Muscle of arm (tissue), 12 donors: Measurements from ENCODE around the gene PTCH1. TPM values are rescaled to one million over a fixed set of nuclear protein-coding genes. Genes with fewer than 3 reads are reported as not detected.

ENCODE experiments used
- DNase-seq: peaks from one replicate; pipeline ENCODE4 v3.0.0-alpha.2; 2013
- polyA plus RNA-seq, 12 donors: library from polyadenylated mRNA; unstranded; fragments of 120-200 nt; gene quantifications; one replicate each; pipeline ENCODE4 v1.2.1, GENCODE V29; 2013; ENCODE audit not compliant: insufficient read length in 12 of 12

The PTCH1 gene
- polyA plus RNA-seq, 12 donors = 5.2 to 141 (median 8.8) TPM; not detected in 1

DNA sequence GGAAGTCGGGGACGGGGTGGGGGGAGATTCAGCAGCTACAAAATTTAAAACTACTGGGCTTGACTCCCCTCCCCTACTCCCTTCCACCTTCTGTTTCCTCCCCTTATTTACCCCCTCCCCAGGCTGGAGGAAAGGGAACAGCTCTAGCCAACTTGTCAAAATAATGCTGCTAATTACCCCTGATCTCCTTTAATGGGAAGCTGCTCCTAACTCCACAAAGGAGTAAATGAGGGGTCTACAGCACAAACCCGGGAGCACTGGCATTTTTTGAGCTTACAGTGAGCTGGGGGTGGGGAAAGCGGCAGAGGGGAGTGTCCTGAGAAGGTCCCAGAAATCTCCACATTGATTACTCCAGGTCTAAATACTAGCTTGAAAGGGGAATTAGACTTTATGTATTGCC is 3.1 kb downstream of the PTCH1 start:
- no peak for DNase-seq

DNA sequence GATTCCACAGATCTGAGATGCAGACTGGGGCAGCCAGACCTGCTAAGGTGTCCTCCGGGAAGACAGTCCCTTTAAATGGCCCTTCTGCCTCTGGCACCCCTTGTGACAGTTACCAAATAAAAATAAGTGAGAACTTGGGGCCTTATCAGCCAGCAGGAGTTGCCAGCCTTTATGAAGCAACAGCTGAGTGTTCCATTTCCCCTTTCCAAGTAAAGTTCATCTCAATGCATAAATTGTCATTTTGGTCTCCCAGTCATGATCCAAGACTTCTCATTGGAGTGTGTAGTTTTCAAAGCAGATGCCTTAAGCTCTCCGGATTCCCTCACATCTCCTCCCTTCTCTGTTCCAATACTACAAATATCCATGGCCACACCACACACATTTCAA is 4.1 kb downstream of the PTCH1 start:
- DNase-seq = no peak

DNA sequence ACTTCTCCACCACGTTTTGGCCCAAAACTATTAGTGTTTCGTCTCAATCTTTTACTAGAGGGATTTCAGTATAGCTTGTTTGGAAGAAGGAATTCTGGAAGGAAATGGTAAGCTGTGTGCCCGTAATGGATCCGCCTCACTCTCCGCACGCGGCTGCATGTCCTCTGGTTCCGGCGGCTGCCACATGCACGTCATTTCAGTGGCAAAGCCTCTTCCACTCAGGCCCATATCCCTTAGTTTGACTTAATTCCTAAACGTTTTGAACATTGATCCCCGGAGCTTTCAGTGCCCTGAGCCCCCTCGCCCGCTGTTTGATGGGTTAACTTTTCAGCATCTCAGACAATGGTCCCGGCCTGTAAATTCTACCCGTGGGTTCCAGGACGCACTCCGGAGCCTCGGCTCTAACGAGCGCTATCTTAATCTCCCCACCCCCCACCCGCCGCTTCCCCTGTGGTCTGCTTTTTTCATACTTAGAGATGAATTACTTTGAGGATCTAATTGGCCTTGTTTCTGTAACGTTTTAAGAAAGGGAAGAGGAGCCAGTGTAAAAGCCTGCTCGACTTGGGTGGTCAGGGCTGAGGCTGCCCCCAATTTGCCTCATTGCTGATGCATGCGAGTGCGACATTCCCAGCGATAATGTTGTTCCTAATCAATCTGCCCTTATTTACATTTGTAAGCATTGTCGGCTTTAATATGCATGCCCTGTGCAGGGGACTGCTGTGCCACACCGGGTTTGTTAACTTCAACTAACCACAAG is 4.6 kb downstream of the PTCH1 start:
- DNase-seq = no peak

- no peak for DNase-seq
Observed at GRCh38 chr9:95511616-95511931, 5.2 kb downstream of the PTCH1 start.

DNA sequence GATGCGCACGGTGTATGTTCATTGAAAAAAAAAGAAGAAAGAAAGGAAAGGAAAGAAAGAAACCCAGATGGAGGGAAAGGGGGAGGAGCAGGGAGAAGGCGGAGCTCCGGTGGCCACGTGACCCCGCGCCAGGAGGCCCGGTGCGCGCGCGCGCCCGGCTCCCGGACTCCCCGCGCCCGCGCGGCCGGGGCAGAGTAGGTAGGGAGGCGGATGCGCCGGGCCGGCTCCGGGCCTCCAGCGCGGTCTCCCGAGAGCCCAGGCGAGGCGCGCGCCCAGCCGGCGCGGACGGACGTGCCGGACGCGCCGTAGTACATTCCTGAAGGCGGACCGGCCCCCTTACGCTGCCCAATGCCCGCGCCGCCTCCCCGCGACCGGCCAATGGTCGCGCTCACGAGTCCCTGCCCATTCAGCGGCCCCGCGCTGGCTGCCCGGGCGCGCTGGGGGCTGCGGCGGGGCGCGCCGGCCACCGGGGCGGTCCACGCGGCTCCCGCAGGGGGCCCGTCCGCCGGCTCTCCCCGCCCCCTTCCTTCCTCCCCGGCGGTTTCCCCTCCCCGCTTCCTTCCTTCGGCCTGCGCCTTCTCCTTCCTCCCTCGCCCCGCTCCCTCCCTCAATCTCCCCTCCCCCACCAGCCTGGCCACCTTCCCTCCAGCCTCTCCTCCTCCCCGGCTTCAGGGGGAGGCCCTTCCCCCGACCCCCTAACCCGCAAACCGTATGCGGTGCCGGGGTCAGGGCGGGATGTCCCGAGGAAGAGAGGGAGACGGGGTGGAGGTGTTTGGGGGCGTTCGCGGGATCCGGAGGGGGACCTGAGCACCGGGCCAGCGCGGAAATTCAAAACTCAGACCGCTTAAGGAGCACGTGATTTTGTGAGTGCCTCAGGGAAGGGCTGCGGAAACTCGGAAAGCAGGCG is 5.8 kb downstream of the PTCH1 start:
- peak; percentile 91 for DNase-seq

GRCh38 chr9:95509851-95510708 is 6.7 kb downstream of the PTCH1 start:
- DNase-seq = peak; percentile 35

DNA sequence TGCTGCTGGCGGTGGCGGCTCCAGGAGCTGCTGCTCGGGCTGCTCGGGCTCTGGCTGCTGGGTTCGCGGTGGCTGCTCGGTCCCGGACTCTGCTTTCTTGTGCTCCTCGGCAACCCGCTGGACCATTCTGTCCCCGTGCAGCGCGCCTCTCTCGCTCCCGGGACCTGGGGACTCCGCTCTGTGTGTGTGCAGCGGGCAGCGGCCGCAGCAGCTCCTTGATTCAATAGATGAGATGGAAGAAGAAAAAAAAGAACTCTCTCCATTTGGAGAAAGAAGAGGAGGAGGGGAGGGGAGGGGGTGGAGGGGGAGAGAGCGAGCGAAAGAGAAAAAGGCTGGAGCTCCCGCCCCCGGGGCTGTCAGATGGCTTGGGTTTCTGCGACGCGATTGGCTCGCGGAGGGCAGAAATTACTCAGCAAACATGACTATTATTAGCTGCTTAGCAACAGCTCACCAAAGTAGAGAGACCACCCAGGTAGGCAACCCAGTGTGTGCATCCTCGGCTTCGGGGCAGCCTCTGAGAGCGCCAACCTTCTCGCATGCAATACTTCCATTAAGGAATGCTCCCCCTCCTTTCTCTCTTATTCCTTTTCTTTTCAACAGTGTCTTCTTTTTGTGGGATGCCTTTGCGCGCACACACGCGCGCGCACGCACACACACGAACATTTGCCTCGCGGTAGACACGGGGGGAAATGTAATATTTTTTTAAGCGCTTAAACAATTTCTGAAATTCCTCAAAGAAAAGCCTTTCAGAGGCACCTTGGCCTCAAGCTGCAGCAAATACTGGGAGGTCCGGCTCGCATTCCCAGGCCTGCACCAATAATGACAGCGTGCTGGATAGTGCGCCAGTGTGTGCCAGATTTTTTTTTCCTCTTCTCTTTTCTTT is 7.6 kb downstream of the PTCH1 start:
- DNase-seq = peak; percentile 93

- DNase-seq = no peak
Observed at GRCh38 chr9:95508242-95508967, 8.4 kb downstream of the PTCH1 start.

- DNase-seq = peak; percentile 79
Observed at GRCh38 chr9:95507464-95508241, 9.1 kb downstream of the PTCH1 start.

DNA sequence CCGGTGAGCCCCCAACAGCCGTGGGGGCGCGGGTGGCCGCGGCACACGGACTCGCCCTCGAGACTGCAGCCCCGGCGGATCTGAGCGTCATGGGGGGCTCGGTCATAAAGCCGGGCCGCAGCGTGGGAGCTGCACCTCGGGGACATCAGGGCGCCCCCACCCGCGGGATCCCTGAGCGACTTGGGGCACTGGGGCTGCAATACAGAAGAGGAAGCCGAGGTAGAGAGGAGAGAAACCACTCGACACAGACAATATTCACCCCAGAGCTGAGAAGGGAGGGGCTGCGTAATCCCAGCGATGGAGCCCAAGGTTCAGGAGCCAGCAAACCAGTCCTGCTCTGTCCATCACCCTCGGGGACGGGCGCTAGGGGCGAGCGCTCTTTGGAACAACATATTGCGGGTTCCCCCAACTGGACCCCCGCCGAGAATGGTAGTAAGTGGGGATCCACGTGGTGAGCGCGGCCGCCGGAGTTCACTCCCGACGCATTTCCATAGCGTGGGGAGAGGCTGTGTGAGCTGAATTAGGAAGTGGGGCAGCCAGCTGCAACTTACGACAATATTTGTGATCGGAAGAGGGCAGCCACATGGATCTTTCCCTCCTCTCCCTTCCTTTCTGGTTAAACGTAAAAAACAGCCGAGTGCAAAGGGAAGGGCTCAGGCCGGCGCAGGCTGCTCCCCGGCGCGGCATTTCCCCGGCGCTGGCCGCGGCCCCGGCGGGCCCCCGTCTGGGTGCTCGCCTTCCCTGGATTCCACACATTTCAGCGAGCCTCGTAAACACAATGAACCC is 9.9 kb downstream of the PTCH1 start:
- peak; percentile 63 for DNase-seq

DNA sequence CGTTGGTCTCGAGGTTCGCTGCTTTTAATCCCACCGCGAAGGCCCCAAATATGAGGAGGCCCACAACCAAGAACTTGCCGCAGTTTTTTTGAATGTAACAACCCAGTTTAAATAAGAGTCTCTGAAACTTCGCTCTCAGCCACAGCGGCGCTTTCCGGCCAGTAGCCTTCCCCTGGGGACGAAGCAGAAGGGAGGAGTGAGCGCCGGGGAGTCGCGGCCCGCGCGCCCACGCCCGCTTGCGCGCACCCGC is 10.4 kb downstream of the PTCH1 start:
- peak; percentile 57 for DNase-seq

DNA sequence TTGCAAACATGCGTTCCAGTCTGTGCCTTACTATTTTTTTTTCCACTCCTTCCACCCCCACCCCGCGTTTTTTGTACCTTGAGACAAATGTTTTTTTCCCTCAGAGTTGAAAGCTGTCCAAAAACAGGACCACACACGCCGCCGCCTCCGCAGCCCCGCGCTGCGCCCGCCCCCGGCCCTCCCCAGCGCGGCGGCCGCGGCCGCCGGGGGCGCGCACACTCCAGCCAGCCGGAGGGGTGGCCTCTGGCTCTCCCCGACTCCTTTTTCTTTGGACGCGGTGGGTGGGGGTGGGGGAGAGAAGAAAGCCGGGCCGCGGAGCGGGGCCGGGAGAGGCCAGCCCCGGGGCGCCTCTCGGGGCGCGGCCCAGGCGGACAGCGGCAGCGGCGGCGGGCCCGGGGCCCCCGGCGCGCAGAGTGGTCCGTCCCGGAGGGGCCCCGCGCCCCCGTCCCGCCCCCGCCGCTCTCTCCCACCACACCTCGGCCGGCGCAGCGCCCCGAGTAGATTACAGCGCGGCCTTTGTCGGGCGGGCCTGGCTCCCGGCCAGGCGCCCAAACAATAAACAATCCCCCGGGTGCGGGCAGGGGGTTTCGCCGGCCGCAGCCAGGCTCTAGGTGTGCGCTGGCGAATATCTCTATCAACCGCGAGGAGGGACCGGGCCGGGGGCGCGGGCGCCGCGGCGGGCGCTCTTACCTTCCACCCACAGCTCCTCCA is 10.9 kb downstream of the PTCH1 start:
- DNase-seq = peak; percentile 78

DNA sequence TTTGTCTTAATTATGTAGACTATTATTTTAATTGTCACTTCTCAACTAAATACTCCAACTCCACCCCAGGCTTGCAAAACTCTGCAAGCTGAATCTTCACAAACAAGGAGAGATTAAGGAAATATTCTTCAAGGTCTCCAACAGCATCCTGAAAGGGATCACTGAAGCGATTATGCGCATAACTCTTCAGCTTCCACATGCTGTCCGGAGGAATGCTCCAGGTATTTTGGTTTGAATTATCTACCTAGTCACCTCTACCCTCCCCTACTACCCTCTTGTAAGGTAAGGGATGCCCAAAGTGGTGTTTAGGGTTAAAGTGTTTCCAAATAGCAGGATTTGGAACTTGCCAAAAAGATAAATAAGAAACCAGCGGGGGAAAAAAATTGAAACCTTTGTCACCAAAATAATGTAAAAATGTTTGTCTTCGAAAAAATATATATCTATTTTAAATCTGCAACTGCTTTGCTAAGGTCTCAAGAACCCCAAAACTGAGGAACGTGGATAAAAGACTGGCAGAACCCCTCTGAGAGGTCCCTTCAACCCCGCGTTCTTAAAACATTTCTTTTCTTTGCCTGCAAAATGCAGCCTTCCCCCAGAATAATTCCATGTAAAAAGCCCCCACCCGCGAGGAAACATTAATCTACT is 11.6 kb downstream of the PTCH1 start:
- DNase-seq = no peak

GRCh38 chr9:95504053-95504963 is 12.5 kb downstream of the PTCH1 start:
- no peak for DNase-seq

- no peak for DNase-seq
Observed at GRCh38 chr9:95503369-95503768, 13.4 kb downstream of the PTCH1 start.

DNA sequence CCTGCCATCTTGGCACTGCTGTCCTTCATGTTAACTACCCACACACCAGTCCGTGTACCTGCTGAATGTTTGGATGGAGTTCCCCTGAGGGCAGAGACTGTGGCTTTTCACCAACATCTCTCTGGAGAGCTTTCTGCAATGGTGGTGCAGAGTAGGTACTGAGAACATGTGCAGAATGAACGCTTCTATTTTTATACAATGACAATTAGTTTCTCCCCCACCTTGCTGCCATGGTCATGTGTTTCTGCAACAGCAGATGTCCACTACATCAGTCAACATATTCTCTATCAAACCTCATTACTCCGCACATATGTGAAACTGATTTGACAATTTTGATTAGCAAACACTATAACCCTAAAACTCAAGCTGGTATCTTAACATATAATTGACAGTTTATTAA is 14.5 kb downstream of the PTCH1 start:
- no peak for DNase-seq

DNA sequence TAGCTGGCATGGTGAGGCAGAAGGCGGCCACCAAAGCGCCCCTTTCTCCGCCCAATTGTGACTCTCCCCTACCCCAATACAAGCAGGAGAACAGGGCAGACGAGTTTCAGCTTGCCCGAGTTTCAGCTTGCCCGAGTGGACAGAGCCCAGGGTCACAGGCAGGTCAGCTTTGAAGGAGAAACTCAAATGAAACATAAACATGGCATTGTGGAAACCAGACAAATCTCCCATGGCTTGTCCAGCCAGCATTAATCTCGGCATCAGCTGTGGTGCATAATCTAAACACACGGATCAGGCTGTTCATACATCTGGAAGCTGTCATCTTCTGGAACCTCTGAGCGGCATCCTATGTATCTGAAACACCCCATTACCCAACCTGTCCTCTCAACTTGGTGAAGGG is 16.9 kb downstream of the PTCH1 start:
- no peak for DNase-seq
